NCI-H345 treated with DMSO at 0.1 percent for 48 hours (cell line): ENCODE data around the gene TBX20.
"Not testable (repeated sequence)": the region's sequence is repeated elsewhere in the genome, so short reads cannot be mapped to it uniquely, and the experiment has no call there.

Source experiments
- DNase-seq: peaks from one replicate; lab custom pipeline; 2025; ENCODE audit not compliant: unreplicated experiment; lab: John Stamatoyannopoulos, UW

Gene TBX20

GRCh38 chr7:35228496-35229051 lies 25.3 kb downstream of the TBX20 start:
- not testable (repeated sequence) for DNase-seq

GRCh38 chr7:35227438-35227837 lies 26.5 kb downstream of the TBX20 start:
- not testable (repeated sequence) for DNase-seq

GRCh38 chr7:35222445-35222844 lies 31.5 kb downstream of the TBX20 start:
- DNase-seq = not testable (repeated sequence)

GRCh38 chr7:35220176-35220575 lies 33.7 kb downstream of the TBX20 start:
- DNase-seq = not testable (repeated sequence)

GRCh38 chr7:35216033-35216432 lies 37.9 kb downstream of the TBX20 start:
- DNase-seq = not testable (repeated sequence)

- DNase-seq = not testable (repeated sequence)
These were observed 38.8 kb downstream of the TBX20 start for GRCh38 chr7:35215063-35215462.

GRCh38 chr7:35206924-35207323 lies 47.0 kb downstream of the TBX20 start:
- not testable (repeated sequence) for DNase-seq

GRCh38 chr7:35204850-35205249 lies 49.0 kb downstream of the TBX20 start:
- not testable (repeated sequence) for DNase-seq

GRCh38 chr7:35204031-35204430 lies 49.9 kb downstream of the TBX20 start:
- not testable (repeated sequence) for DNase-seq

GRCh38 chr7:35202353-35202752 lies 51.5 kb downstream of the TBX20 start:
- not testable (repeated sequence) for DNase-seq

GRCh38 chr7:35200170-35200569 lies 53.7 kb downstream of the TBX20 start:
- peak; percentile 35 for DNase-seq

GRCh38 chr7:35198370-35199140 lies 55.3 kb downstream of the TBX20 start:
- not testable (repeated sequence) for DNase-seq

- DNase-seq = not testable (repeated sequence)
These were observed 62.3 kb downstream of the TBX20 start for GRCh38 chr7:35191571-35191970.

- DNase-seq = not testable (repeated sequence)
These were observed 63.6 kb downstream of the TBX20 start for GRCh38 chr7:35190146-35190773.

- not testable (repeated sequence) for DNase-seq
These were observed 67.1 kb downstream of the TBX20 start for GRCh38 chr7:35186751-35187150.

- DNase-seq = peak; percentile 29
These were observed 67.8 kb downstream of the TBX20 start for GRCh38 chr7:35185908-35186731.

- not testable (repeated sequence) for DNase-seq
These were observed 68.4 kb downstream of the TBX20 start for GRCh38 chr7:35185578-35185907.

GRCh38 chr7:35184961-35185360 lies 68.9 kb downstream of the TBX20 start:
- not testable (repeated sequence) for DNase-seq

GRCh38 chr7:35183873-35184503 lies 69.9 kb downstream of the TBX20 start:
- DNase-seq = not testable (repeated sequence)

GRCh38 chr7:35180665-35181064 lies 73.2 kb downstream of the TBX20 start:
- not testable (repeated sequence) for DNase-seq

- not testable (repeated sequence) for DNase-seq
These were observed 80.7 kb downstream of the TBX20 start for GRCh38 chr7:35173176-35173575.
